Endothelial cell of umbilical vein (primary cell): ENCODE results near the gene SCNN1B.

Source experiments
- CTCF ChIP-seq, 2 donors: IDR thresholded peaks; 1 replicate in 1 of 2; 2 replicates in 1 of 2; pipeline ENCODE4 v1.5.1; 2011; ENCODE audit warnings: low read length in 2 of 2, mild to moderate bottlenecking in 2 of 2, moderate library complexity in 2 of 2, control low read depth in 1 of 2, inconsistent platforms in 1 of 2, low read depth in 1 of 2; ENCODE audit not compliant: insufficient read depth in 1 of 2; ENCODE audit errors: extremely low read depth in 1 of 2
- EZH2 ChIP-seq: IDR thresholded peaks from 2 replicates; pipeline ENCODE4 v1.6.1; 2012; ENCODE audit warnings: borderline replicate concordance, low read depth, mild to moderate bottlenecking, moderate library complexity, low read length, inconsistent platforms; ENCODE audit not compliant: severe bottlenecking
- FOS ChIP-seq: IDR thresholded peaks from 2 replicates; pipeline ENCODE4 v1.6.1; 2011; ENCODE audit warnings: mild to moderate bottlenecking, low read length, moderate library complexity, borderline replicate concordance; ENCODE audit not compliant: insufficient read depth
- JUN ChIP-seq: IDR thresholded peaks from 2 replicates; pipeline ENCODE4 v1.6.1; 2011; ENCODE audit warnings: borderline replicate concordance, low read depth; ENCODE audit not compliant: insufficient read length, insufficient read depth
- MYC ChIP-seq: IDR thresholded peaks from one replicate; pipeline ENCODE4 v1.6.1; 2011; ENCODE audit warnings: mild to moderate bottlenecking, low read depth, low read length
- POLR2A ChIP-seq: IDR thresholded peaks from 2 replicates; pipeline ENCODE4 v1.6.1; 2012; ENCODE audit warnings: low read depth, mild to moderate bottlenecking, control low read depth, low read length
- POLR2AphosphoS5 ChIP-seq: IDR thresholded peaks from 2 replicates; pipeline ENCODE4 v1.6.1; 2012; ENCODE audit warnings: low read depth, mild to moderate bottlenecking, control low read depth, low read length, moderate library complexity; ENCODE audit not compliant: insufficient read depth

GRCh38 chr16:23362460-23363317 is 60.6 kb downstream of the SCNN1B start:
- TF ChIP-seq POLR2AphosphoS5 (no peak), CTCF (IDR thresholded peaks at IDR 0.05; ENCODE audit: extremely low read depth in 1 of 2, insufficient read depth in 1 of 2, low read depth in 1 of 2, low read length in 2 of 2) (no peak), POLR2A (no peak), JUN (no peak), FOS (no peak), EZH2 (no peak), MYC (no peak)
